Measurements from ENCODE around the gene UBE2N. TPM values are rescaled to one million over a fixed set of nuclear protein-coding genes. Genes with fewer than 3 reads are reported as not detected.
A peak's percentile ranks its signal among the peaks of the same experiment; 100 is the strongest.

UBE2N gene
- total RNA-seq, 1 experiment from 2014 or later: 82.1 TPM

DNA sequence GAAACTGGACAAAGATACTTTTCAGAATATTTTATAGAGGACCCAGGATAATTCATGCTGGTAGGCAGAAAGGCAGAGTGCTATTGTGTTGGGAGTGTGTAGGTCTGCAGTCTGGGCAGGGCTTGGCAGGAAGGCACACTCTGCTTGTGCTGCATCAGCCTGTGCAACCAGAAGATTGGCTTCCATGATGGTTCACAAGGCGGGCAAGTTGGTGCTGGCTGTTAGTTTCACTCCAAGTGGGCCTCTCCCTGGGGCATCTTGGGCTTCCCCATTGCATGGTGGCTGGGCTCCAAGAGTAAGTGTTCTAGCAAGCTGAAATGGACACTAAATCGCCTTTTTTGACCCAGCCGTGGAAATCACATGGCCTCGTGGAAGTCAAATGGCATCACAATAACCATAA is 1.8 kb upstream of the UBE2N start:
- Histone ChIP-seq H3K79me2 (ENCODE audit: low read depth) (peaks cover 32% of the 10 kb centered on the region), H3K4me2 (peak overlapping the region; percentile 92; the same call in 1 of the 2 replicates), H2AFZ (no peak overlapping the region), H3K9me2 (ENCODE audit: insufficient read depth) (no peaks in the 10 kb centered on the region), H3F3A (ENCODE audit: insufficient read depth, low read depth) (peaks cover 19% of the 10 kb centered on the region; the same call in 1 of the 2 replicates), H3K4me1 (replicated peaks; ENCODE audit: insufficient read depth) (peaks cover 30% of the 10 kb centered on the region), H4K20me1 (ENCODE audit: insufficient read depth) (peaks cover 24% of the 10 kb centered on the region), H3K4me3 (no peak overlapping the region), H3K36me3 (ENCODE audit: low read depth) (no peaks in the 10 kb centered on the region), H3K9me3 (ENCODE audit: insufficient read depth, low read depth) (no peaks in the 10 kb centered on the region), H3K27me3 (ENCODE audit: insufficient read depth, low read depth) (no peaks in the 10 kb centered on the region), H3K27ac (no peak overlapping the region)
- CTCF ChIA-PET: no interaction called here
- no TSS peak for BruUV-seq (replicated peaks)
- POLR2A ChIA-PET (ENCODE audit: unreplicated experiment): no interaction called here
- no peak for DNase-seq
- no peak for TF ChIP-seq EZH2 (IDR thresholded peaks at IDR 0.05; ENCODE audit: low read depth)
- TF ChIP-seq, protein P1, sequence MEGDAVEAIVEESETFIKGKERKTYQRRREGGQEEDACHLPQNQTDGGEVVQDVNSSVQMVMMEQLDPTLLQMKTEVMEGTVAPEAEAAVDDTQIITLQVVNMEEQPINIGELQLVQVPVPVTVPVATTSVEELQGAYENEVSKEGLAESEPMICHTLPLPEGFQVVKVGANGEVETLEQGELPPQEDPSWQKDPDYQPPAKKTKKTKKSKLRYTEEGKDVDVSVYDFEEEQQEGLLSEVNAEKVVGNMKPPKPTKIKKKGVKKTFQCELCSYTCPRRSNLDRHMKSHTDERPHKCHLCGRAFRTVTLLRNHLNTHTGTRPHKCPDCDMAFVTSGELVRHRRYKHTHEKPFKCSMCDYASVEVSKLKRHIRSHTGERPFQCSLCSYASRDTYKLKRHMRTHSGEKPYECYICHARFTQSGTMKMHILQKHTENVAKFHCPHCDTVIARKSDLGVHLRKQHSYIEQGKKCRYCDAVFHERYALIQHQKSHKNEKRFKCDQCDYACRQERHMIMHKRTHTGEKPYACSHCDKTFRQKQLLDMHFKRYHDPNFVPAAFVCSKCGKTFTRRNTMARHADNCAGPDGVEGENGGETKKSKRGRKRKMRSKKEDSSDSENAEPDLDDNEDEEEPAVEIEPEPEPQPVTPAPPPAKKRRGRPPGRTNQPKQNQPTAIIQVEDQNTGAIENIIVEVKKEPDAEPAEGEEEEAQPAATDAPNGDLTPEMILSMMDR (conservative IDR thresholded peaks at IDR 0.05): no peak
- intact Hi-C loops (cut with micrococcal nuclease; ENCODE audit: unreplicated experiment): no loop called here

GRCh38 chr12:93442411-93443340 is 929 bp upstream of the UBE2N start:
- H3K4me3 ChIP-seq: peak overlapping the region; percentile 73
- CTCF ChIA-PET: no interaction called here
- peak overlapping the region; percentile 83 for H3K27ac ChIP-seq
- TF ChIP-seq, protein P1 (conservative IDR thresholded peaks at IDR 0.05): no peak
- TF ChIP-seq EZH2 (IDR thresholded peaks at IDR 0.05; ENCODE audit: low read depth): no peak
- H3K79me2 ChIP-seq (ENCODE audit: low read depth): peaks cover 41% of the 10 kb centered on the region
- H3K9me3 ChIP-seq (ENCODE audit: insufficient read depth, low read depth): no peaks in the 10 kb centered on the region
- peaks cover 31% of the 10 kb centered on the region for H3K4me1 ChIP-seq (replicated peaks; ENCODE audit: insufficient read depth)
- H3K9me2 ChIP-seq (ENCODE audit: insufficient read depth): no peaks in the 10 kb centered on the region
- no peaks in the 10 kb centered on the region for H3K27me3 ChIP-seq (ENCODE audit: insufficient read depth, low read depth)
- POLR2A ChIA-PET (ENCODE audit: unreplicated experiment): interaction anchor here (0.6 kb wide), 1 partner anchor 1152 kb away, joined by 11 read pairs; no protein-coding TSS in a partner anchor
- no peaks in the 10 kb centered on the region for H3K36me3 ChIP-seq (ENCODE audit: low read depth)
- H3K4me2 ChIP-seq: peak overlapping the region; percentile 92
- H3F3A ChIP-seq (ENCODE audit: insufficient read depth, low read depth): peaks cover 18% of the 10 kb centered on the region; the same call in 1 of the 2 replicates
- H2AFZ ChIP-seq: peak overlapping the region; percentile 98
- DNase-seq: peak; percentile 6 to 55
- H4K20me1 ChIP-seq (ENCODE audit: insufficient read depth): peaks cover 33% of the 10 kb centered on the region
- BruUV-seq (replicated peaks): TSS peak; percentile 91
- intact Hi-C loops (cut with micrococcal nuclease; ENCODE audit: unreplicated experiment): loop anchor here (1.0 kb wide), 2 partner anchors 25 to 659 kb away; partner anchors contain the start of gene MRPL42

DNA sequence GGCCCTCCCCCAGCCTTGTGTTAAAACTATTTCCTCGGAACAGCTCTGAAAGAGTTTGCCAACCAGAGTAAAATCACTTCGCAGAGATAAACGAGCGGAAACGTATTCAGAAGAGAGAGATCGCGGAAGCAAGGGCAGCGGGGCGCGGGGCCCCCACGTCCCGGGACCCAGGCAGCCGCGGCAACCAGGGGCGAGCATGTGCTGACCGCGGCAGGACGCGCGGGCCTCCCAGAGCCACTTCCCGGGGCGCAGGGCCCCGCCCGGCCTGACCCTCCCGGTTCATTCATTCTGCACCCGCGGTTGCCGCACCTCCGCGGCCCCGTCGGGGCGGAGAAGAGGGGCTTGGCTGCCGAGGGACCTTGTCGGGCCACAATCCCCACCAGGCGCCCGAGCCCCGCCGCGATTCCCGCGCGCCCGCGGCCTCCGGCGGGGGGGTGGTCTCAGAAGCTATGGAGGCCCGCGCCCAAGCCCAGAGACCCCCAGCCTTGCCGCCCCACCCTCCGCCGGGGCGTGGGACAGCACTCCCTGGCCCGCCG is 598 bp downstream of the UBE2N start:
- H3F3A ChIP-seq (ENCODE audit: insufficient read depth, low read depth): peaks cover 13% of the 10 kb centered on the region; the same call in 1 of the 2 replicates
- peaks cover 48% of the 10 kb centered on the region for H4K20me1 ChIP-seq (ENCODE audit: insufficient read depth)
- peak in 1 of 2 experiments; percentile 37 for DNase-seq
- ChIA-PET CTCF (no interaction called here), POLR2A (ENCODE audit: unreplicated experiment) (interaction anchor here (0.6 kb wide), 1 partner anchor 610 kb away, joined by 3 read pairs; no protein-coding TSS in a partner anchor)
- TF ChIP-seq, protein P1 (conservative IDR thresholded peaks at IDR 0.05): no peak
- TF ChIP-seq EZH2 (IDR thresholded peaks at IDR 0.05; ENCODE audit: low read depth): no peak
- BruUV-seq (replicated peaks): no TSS peak
- intact Hi-C loops (cut with micrococcal nuclease; ENCODE audit: unreplicated experiment): no loop called here
- peaks cover 56% of the 10 kb centered on the region for H3K79me2 ChIP-seq (ENCODE audit: low read depth)
- H2AFZ ChIP-seq: peak overlapping the region; percentile 98
- no peaks in the 10 kb centered on the region for H3K9me3 ChIP-seq (ENCODE audit: insufficient read depth, low read depth)
- H3K4me2 ChIP-seq: peak overlapping the region; percentile 90
- no peaks in the 10 kb centered on the region for H3K9me2 ChIP-seq (ENCODE audit: insufficient read depth)
- no peaks in the 10 kb centered on the region for H3K36me3 ChIP-seq (ENCODE audit: low read depth)
- H3K27me3 ChIP-seq (ENCODE audit: insufficient read depth, low read depth): no peaks in the 10 kb centered on the region
- H3K4me3 ChIP-seq: peak overlapping the region; percentile 73
- H3K27ac ChIP-seq: peak overlapping the region; percentile 83
- H3K4me1 ChIP-seq (replicated peaks; ENCODE audit: insufficient read depth): peaks cover 31% of the 10 kb centered on the region

Measured in PC-9 (cell line).